MM.1S (cell line): ENCODE results near the gene MUC4.

Experiments
- CTCF ChIP-seq: fragments of 300-600 bp; sonication (generic); IDR thresholded peaks from 2 replicates; pipeline ENCODE4 v1.5.1; 2016; ENCODE audit warnings: antibody characterized with exemption, low read length, mixed read lengths
- EZH2 ChIP-seq: fragments of 300-600 bp; sonication (generic); optimal IDR thresholded peaks from 2 replicates; pipeline ENCODE3; 2017; ENCODE audit warnings: low read depth, mild to moderate bottlenecking, antibody characterized with exemption, low read length, mixed read lengths
- EZH2phosphoT487 ChIP-seq: fragments of 300-600 bp; sonication (generic); IDR thresholded peaks from 2 replicates; pipeline ENCODE4 v1.6.1; 2018; ENCODE audit warnings: antibody characterized with exemption, low read length

GRCh38 chr3:195729476-195730251 is 82.1 kb downstream of the MUC4 start:
- TF ChIP-seq CTCF: no peak
- TF ChIP-seq EZH2: no peak
- no peak for TF ChIP-seq EZH2phosphoT487
